ENCODE data around the gene RNF166. TPM values are rescaled to one million over a fixed set of nuclear protein-coding genes. Genes with fewer than 3 reads are reported as not detected.

The RNF166 gene
- total RNA-seq, 1 experiment from 2014 or later = 36.3 TPM

- intact Hi-C loops (cut with micrococcal nuclease; ENCODE audit: unreplicated experiment) = no loop called here
- ChIA-PET POLR2A (ENCODE audit: low non-redundant PET) (no interaction called here), CTCF (no interaction called here)
- Histone ChIP-seq H3K4me1 (ENCODE audit: insufficient read depth, low read length, poor library complexity, severe bottlenecking) (peaks cover 5% of the 10 kb centered on the region), H3K4me3 (ENCODE audit: low read depth, low read length, poor library complexity, severe bottlenecking) (no peak overlapping the region), H3K27ac (ENCODE audit: low read depth, low read length, poor library complexity, severe bottlenecking) (no peak overlapping the region), H3K36me3 (ENCODE audit: insufficient read depth, low read length, poor library complexity, severe bottlenecking) (peaks cover 61% of the 10 kb centered on the region), H3K27me3 (replicated peaks; ENCODE audit: insufficient read depth, low read depth, low read length, poor library complexity) (no peaks in the 10 kb centered on the region), H3K9me3 (ENCODE audit: low read depth, low read length, poor library complexity, severe bottlenecking) (no peaks in the 10 kb centered on the region)
- DNase-seq (ENCODE audit: low spot score) = no peak
- BruUV-seq (replicated peaks) = no TSS peak
- no peak for TF ChIP-seq CTCF (conservative IDR thresholded peaks at IDR 0.05; ENCODE audit: low read depth, low read length)
- no peak for TF ChIP-seq EZH2 (IDR thresholded peaks at IDR 0.05; ENCODE audit: borderline replicate concordance, low read depth, low read length, poor library complexity, severe bottlenecking)
Observed at GRCh38 chr16:88724855-88725555, 18.8 kb upstream of the RNF166 start.

- Histone ChIP-seq H3K27me3 (replicated peaks; ENCODE audit: insufficient read depth, low read depth, low read length, poor library complexity) (no peaks in the 10 kb centered on the region), H3K27ac (ENCODE audit: low read depth, low read length, poor library complexity, severe bottlenecking) (no peak overlapping the region), H3K36me3 (ENCODE audit: insufficient read depth, low read length, poor library complexity, severe bottlenecking) (peaks cover 72% of the 10 kb centered on the region), H3K9me3 (ENCODE audit: low read depth, low read length, poor library complexity, severe bottlenecking) (no peaks in the 10 kb centered on the region), H3K4me3 (ENCODE audit: low read depth, low read length, poor library complexity, severe bottlenecking) (no peak overlapping the region), H3K4me1 (ENCODE audit: insufficient read depth, low read length, poor library complexity, severe bottlenecking) (peaks cover 5% of the 10 kb centered on the region)
- CTCF ChIA-PET = no interaction called here
- no peak for TF ChIP-seq CTCF (conservative IDR thresholded peaks at IDR 0.05; ENCODE audit: low read depth, low read length)
- TF ChIP-seq EZH2 (IDR thresholded peaks at IDR 0.05; ENCODE audit: borderline replicate concordance, low read depth, low read length, poor library complexity, severe bottlenecking) = no peak
- intact Hi-C loops (cut with micrococcal nuclease; ENCODE audit: unreplicated experiment) = no loop called here
- DNase-seq (ENCODE audit: low spot score) = no peak
- POLR2A ChIA-PET (ENCODE audit: low non-redundant PET) = no interaction called here
- BruUV-seq (replicated peaks) = no TSS peak
Observed at GRCh38 chr16:88723911-88724310, 17.7 kb upstream of the RNF166 start.

- intact Hi-C loops (cut with micrococcal nuclease; ENCODE audit: unreplicated experiment) = no loop called here
- no peak for TF ChIP-seq CTCF (conservative IDR thresholded peaks at IDR 0.05; ENCODE audit: low read depth, low read length)
- no peak for DNase-seq (ENCODE audit: low spot score)
- peaks cover 5% of the 10 kb centered on the region for H3K4me1 ChIP-seq (ENCODE audit: insufficient read depth, low read length, poor library complexity, severe bottlenecking)
- H3K4me3 ChIP-seq (ENCODE audit: low read depth, low read length, poor library complexity, severe bottlenecking) = no peak overlapping the region
- no peaks in the 10 kb centered on the region for H3K9me3 ChIP-seq (ENCODE audit: low read depth, low read length, poor library complexity, severe bottlenecking)
- BruUV-seq (replicated peaks) = no TSS peak
- CTCF ChIA-PET = no interaction called here
- no peak overlapping the region for H3K27ac ChIP-seq (ENCODE audit: low read depth, low read length, poor library complexity, severe bottlenecking)
- POLR2A ChIA-PET (ENCODE audit: low non-redundant PET) = no interaction called here
- peaks cover 72% of the 10 kb centered on the region for H3K36me3 ChIP-seq (ENCODE audit: insufficient read depth, low read length, poor library complexity, severe bottlenecking)
- H3K27me3 ChIP-seq (replicated peaks; ENCODE audit: insufficient read depth, low read depth, low read length, poor library complexity) = no peaks in the 10 kb centered on the region
Observed at GRCh38 chr16:88723507-88723887, 17.3 kb upstream of the RNF166 start.
